Measurements from ENCODE around the gene MAP3K19. TPM values are rescaled to one million over a fixed set of nuclear protein-coding genes. Genes with fewer than 3 reads are reported as not detected.
"Not testable (repeated sequence)": the region's sequence is repeated elsewhere in the genome, so short reads cannot be mapped to it uniquely, and the experiment has no call there.

MAP3K19 gene
- total RNA-seq, 4 donors from 2014 or later: not detected

DNA sequence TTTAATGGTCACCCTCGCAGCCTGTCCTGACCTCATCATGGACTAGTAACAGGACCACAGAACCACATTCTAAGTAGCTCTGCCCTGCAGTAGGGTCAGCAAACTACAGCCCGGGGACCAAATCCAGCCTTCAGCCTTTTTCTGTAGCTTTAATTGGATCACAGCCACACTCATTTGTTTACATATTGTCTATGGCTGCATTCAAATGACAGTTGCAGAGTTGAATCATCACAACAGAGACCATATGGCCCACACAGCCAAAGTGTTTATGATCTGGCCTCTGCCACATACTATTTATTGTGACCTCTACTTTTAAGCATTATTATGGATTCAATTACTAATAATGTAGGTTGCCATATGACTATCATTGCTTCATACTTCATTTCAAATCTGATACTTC lies 47.7 kb downstream of the MAP3K19 start:
- H3K36me3 ChIP-seq: no peaks in the 10 kb centered on the region
- no peaks in the 10 kb centered on the region for H3K9me3 ChIP-seq
- H3K4me3 ChIP-seq: no peak overlapping the region
- TF ChIP-seq POLR2A (IDR thresholded peaks at IDR 0.05) (no peak), EP300 (IDR thresholded peaks at IDR 0.05) (no peak), POLR2AphosphoS5 (IDR thresholded peaks at IDR 0.05) (no peak)
- TF ChIP-seq, protein P1, sequence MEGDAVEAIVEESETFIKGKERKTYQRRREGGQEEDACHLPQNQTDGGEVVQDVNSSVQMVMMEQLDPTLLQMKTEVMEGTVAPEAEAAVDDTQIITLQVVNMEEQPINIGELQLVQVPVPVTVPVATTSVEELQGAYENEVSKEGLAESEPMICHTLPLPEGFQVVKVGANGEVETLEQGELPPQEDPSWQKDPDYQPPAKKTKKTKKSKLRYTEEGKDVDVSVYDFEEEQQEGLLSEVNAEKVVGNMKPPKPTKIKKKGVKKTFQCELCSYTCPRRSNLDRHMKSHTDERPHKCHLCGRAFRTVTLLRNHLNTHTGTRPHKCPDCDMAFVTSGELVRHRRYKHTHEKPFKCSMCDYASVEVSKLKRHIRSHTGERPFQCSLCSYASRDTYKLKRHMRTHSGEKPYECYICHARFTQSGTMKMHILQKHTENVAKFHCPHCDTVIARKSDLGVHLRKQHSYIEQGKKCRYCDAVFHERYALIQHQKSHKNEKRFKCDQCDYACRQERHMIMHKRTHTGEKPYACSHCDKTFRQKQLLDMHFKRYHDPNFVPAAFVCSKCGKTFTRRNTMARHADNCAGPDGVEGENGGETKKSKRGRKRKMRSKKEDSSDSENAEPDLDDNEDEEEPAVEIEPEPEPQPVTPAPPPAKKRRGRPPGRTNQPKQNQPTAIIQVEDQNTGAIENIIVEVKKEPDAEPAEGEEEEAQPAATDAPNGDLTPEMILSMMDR (IDR thresholded peaks at IDR 0.05): no peak
- 72% methylated on average over 2 of the region's 2 CpGs for WGBS
- no peak overlapping the region for H3K27ac ChIP-seq
- H3K4me1 ChIP-seq: peaks cover 2% of the 10 kb centered on the region
- DNase-seq (ENCODE audit: low spot score in 2 of 2): no peak
- H3K27me3 ChIP-seq: peaks cover 2% of the 10 kb centered on the region

DNA sequence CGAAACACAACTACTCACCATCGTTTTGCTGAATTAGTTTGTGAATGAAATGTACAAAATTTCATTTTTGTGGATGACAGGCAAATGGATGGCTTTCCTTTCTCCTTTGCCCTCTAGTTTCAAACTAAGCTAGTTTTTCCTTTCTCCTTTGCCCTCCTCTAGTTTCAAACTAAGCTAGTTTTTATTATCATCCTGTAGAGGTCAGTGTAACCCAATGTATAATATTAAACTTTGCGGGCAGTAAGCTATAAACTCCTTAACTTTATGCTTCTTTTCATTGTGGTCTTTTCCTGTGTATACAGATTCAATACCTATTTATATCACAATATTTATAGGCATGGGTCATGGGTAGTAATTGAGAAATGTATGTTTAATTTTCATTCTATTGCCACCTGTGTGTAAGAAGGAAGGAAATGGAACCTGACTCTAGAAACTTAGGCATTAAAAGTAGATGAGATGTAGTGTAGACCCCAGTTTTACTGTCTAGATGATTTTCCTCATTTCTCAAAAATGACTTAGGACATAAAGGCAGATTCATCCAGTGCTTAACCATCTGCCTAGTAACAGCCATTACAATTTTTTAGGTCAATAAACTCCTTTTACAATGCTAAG lies 58.1 kb downstream of the MAP3K19 start:
- 27% methylated on average over 3 of the region's 3 CpGs for WGBS
- Histone ChIP-seq H3K27me3 (no peaks in the 10 kb centered on the region), H3K27ac (no peak overlapping the region), H3K9me3 (no peaks in the 10 kb centered on the region), H3K4me3 (no peak overlapping the region), H3K36me3 (no peaks in the 10 kb centered on the region), H3K4me1 (no peaks in the 10 kb centered on the region)
- TF ChIP-seq, protein P1 (IDR thresholded peaks at IDR 0.05): no peak
- no peak for TF ChIP-seq POLR2A (IDR thresholded peaks at IDR 0.05)
- no peak for TF ChIP-seq EP300 (IDR thresholded peaks at IDR 0.05)
- no peak for TF ChIP-seq POLR2AphosphoS5 (IDR thresholded peaks at IDR 0.05)
- no peak for DNase-seq (ENCODE audit: low spot score in 2 of 2)

- no peak for DNase-seq (ENCODE audit: low spot score in 2 of 2)
- Histone ChIP-seq H3K4me1 (no peaks in the 10 kb centered on the region), H3K9me3 (no peaks in the 10 kb centered on the region), H3K4me3 (no peak overlapping the region), H3K36me3 (no peaks in the 10 kb centered on the region), H3K27me3 (no peaks in the 10 kb centered on the region), H3K27ac (no peak overlapping the region)
- 94% methylated on average over 3 of the region's 3 CpGs for WGBS
- no peak for TF ChIP-seq EP300 (IDR thresholded peaks at IDR 0.05)
These were observed 62.2 kb downstream of the MAP3K19 start for GRCh38 chr2:134985061-134985460.

- H3K9me3 ChIP-seq: no peaks in the 10 kb centered on the region
- no peaks in the 10 kb centered on the region for H3K27me3 ChIP-seq
- no peaks in the 10 kb centered on the region for H3K36me3 ChIP-seq
- 85% methylated on average over 1 of the region's 1 CpG for WGBS
- DNase-seq (ENCODE audit: low spot score in 2 of 2): no peak
- TF ChIP-seq, protein P1 (IDR thresholded peaks at IDR 0.05): no peak
- H3K27ac ChIP-seq: no peak overlapping the region
- H3K4me1 ChIP-seq: no peaks in the 10 kb centered on the region
- no peak overlapping the region for H3K4me3 ChIP-seq
These were observed 64.6 kb downstream of the MAP3K19 start for GRCh38 chr2:134982603-134983002.

DNA sequence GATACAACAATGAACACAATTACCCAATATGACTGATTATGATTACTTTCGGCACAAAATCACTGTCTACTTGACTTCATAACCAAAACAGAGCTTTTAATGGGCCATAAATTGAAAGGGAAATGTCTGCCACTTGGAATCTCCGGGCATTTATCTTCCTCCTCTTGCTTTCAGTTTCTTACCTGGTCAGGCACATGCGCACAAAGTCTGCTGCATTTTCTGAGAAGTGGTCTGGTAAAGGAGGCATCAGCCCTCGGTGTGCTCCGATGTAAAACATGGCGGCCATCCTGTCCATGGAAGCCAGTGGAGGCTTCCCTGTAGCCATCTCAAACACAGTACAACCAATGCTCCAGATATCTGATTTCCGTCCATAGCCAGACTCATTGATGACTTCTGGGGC lies 66.6 kb downstream of the MAP3K19 start:
- Histone ChIP-seq H3K9me3 (no peaks in the 10 kb centered on the region), H3K4me3 (no peak overlapping the region), H3K27me3 (no peaks in the 10 kb centered on the region), H3K4me1 (no peaks in the 10 kb centered on the region), H3K36me3 (no peaks in the 10 kb centered on the region), H3K27ac (no peak overlapping the region)
- 93% methylated on average over 7 of the region's 7 CpGs for WGBS
- TF ChIP-seq, protein P1 (IDR thresholded peaks at IDR 0.05): no peak
- TF ChIP-seq EP300 (IDR thresholded peaks at IDR 0.05): no peak
- DNase-seq (ENCODE audit: low spot score in 2 of 2): no peak

DNA sequence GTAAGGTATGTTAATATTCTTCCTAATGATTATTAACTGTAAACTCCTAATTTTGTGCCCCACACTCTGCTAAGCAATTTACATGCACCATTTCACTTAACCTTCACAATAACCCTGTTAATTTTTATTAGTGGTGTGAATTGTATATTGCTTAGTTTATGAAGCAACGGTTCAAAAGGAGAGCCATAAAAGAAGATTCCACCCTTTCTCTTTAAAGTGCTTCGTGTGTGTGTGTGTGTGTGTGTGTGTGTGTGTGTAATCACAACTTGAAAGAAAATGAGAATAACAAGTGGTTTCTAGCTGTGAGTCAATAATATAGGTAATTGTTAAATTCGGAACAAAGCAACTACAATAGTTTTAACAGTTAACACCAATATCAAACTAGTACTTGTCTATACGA lies 68.0 kb downstream of the MAP3K19 start:
- Histone ChIP-seq H3K9me3 (peaks cover 3% of the 10 kb centered on the region), H3K27me3 (no peaks in the 10 kb centered on the region), H3K4me1 (no peaks in the 10 kb centered on the region), H3K36me3 (no peaks in the 10 kb centered on the region), H3K27ac (no peak overlapping the region), H3K4me3 (no peak overlapping the region)
- DNase-seq (ENCODE audit: low spot score in 2 of 2): no peak
- TF ChIP-seq POLR2A (IDR thresholded peaks at IDR 0.05): no peak
- TF ChIP-seq POLR2AphosphoS5 (IDR thresholded peaks at IDR 0.05): no peak
- TF ChIP-seq, protein P1 (IDR thresholded peaks at IDR 0.05): no peak
- no peak for TF ChIP-seq EP300 (IDR thresholded peaks at IDR 0.05)
- WGBS: 60% methylated on average over 4 of the region's 4 CpGs

GRCh38 chr2:134977104-134977503 lies 70.1 kb downstream of the MAP3K19 start:
- H3K27me3 ChIP-seq; H3K9me3 ChIP-seq; H3K27ac ChIP-seq; H3K4me3 ChIP-seq; H3K4me1 ChIP-seq; DNase-seq (ENCODE audit: low spot score in 2 of 2); H3K36me3 ChIP-seq: not testable (repeated sequence)
- WGBS: 90% methylated on average over 5 of the region's 5 CpGs
